Activated CD4-positive, CD25-positive, alpha-beta regulatory T cell treated with anti-CD3 and anti-CD28 coated beads, Interleukin-2, amount 50 U/mL, for 16 hours (primary cell): ENCODE results near the gene KIAA1755.
"Not testable (repeated sequence)": the region's sequence is repeated elsewhere in the genome, so short reads cannot be mapped to it uniquely, and the experiment has no call there.

ENCODE experiments used
- DNase-seq: peaks from one replicate; pipeline ENCODE4 v3.0.0-alpha.2; 2020; ENCODE audit warnings: low read depth, low spot score

Gene KIAA1755

GRCh38 chr20:38261054-38261390 is 487 bp upstream of the KIAA1755 start:
- no peak for DNase-seq

- no peak for DNase-seq
Measured at GRCh38 chr20:38260025-38260377, 534 bp downstream of the KIAA1755 start.

- DNase-seq: no peak
Measured at GRCh38 chr20:38258545-38259215, 1.9 kb downstream of the KIAA1755 start.

DNA sequence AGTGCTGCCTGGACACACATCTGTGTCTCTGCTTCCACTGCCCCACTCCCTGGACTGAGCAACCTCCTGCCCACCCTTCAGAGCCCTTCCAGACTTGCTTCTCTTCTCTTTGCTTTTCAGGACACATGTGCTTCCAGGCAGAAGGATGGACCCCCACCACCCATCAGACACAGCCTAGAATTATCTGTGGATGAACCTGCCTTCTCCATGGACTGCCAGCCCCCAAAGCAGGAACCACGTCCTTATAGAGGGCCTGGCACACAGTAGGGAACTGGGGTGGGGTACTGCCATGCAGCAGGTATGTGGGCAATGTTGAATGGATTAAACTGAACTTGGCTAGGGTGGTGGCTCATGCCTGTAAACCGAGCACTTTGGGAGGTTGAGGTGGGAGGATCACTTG is 3.6 kb downstream of the KIAA1755 start:
- DNase-seq: no peak

DNA sequence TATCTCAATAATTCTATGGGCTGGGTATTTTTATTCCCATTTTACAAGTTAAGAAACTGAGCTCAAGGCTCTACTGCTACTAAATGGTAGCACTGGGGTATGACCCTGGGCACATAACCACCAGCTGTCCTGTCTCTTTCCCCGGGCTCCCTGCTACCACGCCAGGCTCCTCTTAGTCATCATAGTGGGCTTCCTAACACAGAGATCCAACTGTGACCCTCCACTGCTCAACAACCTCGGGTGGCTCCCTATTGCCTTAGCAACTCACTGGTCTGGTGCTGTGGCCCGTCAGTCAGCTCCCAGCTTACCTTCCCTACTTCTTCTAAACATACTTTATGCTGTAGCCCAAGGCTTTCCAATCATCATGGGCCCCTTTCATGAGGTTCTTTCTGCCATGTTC is 4.5 kb downstream of the KIAA1755 start:
- no peak for DNase-seq

DNA sequence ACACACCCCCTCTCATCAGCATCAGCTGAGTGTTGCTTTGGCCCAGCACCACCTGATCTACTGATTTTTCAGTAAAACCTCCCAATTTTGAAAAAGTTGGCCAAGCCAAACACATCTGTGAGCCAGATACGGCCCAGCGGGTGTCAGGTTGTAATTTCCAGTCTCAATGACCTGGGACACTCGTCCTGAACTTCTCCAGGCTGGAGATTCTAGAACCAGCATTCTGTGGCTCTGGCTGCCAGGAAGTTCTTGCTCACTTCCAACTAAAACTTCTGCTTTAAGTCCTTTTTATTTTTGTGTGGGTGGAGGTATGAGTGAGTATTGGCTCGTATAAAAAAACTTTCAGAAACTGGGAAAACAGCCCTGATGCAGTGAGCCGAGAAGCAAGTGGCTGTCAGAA is 5.1 kb downstream of the KIAA1755 start:
- DNase-seq: no peak

- not testable (repeated sequence) for DNase-seq
Measured at GRCh38 chr20:38254621-38255020, 5.9 kb downstream of the KIAA1755 start.

- DNase-seq: no peak
Measured at GRCh38 chr20:38253571-38253970, 7.0 kb downstream of the KIAA1755 start.

- DNase-seq: no peak
Measured at GRCh38 chr20:38252292-38253288, 7.9 kb downstream of the KIAA1755 start.

DNA sequence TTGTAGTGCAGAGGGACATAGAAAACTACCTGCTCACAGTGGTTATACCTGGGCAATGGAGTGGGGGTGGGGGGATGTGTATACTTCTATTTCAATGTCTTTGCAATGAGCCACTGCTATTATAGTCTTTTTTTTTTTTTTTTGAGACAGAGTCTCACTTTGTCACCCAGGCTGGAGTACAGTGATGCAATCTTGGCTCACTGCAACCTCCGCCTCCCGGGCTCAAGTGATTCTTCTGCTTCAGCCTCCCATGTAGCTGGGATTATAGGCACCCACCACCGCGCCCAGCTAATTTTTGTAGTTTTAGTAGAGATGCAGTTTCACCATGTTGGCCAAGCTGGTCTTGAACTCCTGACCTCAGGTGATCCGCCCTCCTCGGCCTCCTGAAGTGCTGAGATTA is 9.1 kb downstream of the KIAA1755 start:
- DNase-seq: not testable (repeated sequence)

DNA sequence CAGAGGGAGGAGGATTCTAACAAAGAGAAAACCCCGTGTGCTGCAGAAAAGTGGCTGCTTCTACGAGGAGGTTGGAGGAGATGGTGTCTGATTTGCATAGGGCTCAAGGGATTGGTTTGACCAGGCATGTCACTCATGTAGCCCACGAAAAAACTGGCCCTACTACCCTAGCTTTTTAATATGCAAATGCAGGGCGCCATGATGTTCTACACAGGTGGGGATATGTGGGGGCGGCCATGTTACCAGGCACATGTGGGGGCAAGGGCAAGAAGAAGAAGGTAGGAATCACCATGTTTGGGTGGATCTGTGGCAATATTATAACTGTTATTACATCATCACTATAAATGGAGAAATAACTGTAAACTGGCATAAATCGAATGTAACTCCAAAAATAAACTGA is 9.9 kb downstream of the KIAA1755 start:
- no peak for DNase-seq

- DNase-seq: no peak
Measured at GRCh38 chr20:38249536-38250310, 10.8 kb downstream of the KIAA1755 start.

- DNase-seq: no peak
Measured at GRCh38 chr20:38248133-38248532, 12.4 kb downstream of the KIAA1755 start.

DNA sequence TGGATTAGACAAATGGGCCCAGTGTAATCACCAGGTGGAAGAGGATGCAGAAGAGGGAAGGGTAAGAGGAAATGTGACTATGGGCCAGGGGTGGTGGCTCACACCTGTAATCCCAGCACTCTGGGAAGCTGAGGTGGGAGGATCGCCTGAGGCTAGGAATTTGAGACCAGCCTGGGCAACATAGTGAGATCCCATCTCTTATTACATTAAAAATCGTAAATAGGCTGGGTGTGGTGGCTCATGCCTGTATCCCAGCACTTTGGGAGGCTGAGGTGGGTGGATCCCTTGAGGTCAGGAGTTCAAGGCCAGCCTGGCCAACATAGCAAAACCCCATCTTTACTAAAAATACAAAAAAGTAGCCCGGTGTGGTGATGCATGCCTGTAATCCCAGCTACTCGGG is 12.8 kb downstream of the KIAA1755 start:
- not testable (repeated sequence) for DNase-seq

DNA sequence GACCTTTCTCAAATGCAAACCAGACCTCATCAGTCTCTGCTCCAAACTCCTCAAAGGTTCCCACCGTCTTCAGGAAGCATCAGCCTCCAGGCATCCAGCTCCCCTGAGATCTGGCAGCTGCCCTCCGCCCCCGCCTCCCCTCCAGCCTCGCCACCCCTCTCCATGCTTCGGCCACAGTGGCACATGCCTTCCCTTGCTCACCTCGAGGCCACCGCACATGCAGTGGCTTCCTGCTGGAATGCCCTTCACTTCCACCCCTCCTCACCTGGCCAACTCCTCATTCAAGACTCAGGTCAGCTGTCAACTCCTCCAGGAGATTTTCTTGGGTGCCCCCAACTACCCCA is 13.4 kb downstream of the KIAA1755 start:
- no peak for DNase-seq

GRCh38 chr20:38246357-38247165 is 14.0 kb downstream of the KIAA1755 start:
- no peak for DNase-seq

DNA sequence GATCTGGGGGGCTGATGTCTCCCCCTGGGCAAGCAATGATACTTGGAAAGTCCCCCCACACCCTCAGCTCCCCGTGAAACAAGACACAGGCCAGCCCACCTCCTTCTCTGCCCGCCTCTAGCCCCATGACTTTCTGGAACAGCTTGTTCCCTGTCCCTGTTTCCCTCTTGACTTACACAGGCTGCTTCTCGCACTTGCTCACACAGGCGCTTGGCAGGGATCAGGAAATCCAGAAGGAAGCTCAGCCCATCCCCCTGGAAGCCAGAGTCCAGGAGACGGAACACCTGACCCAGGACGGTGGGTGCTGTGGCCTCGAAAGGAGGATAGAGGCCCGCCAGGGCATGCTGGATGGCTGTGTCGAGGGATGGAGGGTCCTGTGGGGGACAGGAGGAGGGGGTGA is 14.8 kb downstream of the KIAA1755 start:
- no peak for DNase-seq

DNA sequence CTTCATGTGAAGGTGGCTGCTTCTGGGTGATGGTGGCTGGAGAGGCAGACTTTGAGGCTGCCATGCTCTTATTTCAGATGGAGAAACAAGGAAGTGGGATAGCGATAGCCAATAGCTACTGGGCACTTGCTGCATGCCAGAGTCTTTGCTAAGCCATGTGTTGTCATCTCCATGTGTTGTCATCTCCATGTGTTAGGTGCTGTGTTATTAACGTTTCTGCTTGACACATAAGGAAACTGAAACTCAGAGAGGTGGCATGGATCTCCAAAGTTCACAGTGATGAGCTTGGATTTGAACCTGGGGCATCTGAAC is 16.9 kb downstream of the KIAA1755 start:
- no peak for DNase-seq

GRCh38 chr20:38242848-38243708 is 17.5 kb downstream of the KIAA1755 start:
- DNase-seq: no peak

DNA sequence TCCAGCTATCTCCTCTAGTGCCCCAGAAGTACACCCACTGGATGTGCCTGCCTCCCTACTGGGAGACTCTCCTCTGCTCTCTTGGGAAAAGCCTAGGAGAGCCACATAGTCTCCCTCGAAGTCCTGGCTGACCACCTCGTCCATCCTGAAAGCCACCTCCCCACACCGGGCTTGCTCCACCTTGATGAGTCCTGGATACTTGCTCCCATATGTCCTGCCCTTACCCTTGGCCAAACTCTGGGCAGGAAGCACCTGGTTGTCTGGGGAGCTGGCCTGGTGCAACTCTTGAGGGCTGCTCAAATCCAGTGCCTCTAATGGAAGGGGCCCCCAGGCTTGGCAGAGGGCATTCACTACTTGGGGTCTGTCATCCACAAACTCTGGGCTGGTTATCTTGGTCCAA is 19.3 kb downstream of the KIAA1755 start:
- no peak for DNase-seq

DNA sequence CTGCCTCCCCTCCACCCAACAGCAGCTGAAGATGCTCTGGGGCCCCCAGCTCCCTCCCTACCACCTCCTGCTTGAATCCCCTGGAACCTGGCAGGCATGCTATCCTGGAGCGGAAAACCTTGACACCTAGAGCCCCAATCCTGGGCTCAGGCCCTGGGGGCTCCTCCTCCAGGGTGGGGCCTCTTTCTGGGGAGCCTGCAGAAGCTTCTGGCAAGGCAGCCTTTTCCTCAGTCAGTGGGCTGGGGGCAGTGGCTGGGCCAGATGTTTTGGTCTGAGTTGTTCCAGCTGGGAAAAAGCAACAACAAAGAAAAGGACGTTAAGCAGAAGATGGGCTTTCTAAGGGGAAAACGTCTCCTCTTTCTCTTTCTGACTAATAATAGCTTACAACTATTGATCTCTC is 21.1 kb downstream of the KIAA1755 start:
- DNase-seq: no peak
